Activated T-cell treated with anti-CD3 and anti-CD28 coated beads for 48 hours (primary cell): ENCODE results near the gene TCOF1.
A peak's percentile ranks its signal among the peaks of the same experiment; 100 is the strongest.
"Not testable (repeated sequence)": the region's sequence is repeated elsewhere in the genome, so short reads cannot be mapped to it uniquely, and the experiment has no call there.

Source experiments
- DNase-seq: peaks from one replicate; pipeline ENCODE4 v3.0.0-alpha.2; 2020; ENCODE audit warnings: low read depth

TCOF1 gene

GRCh38 chr5:150404121-150404520, 46.6 kb downstream of the TCOF1 start:
- no peak for DNase-seq

GRCh38 chr5:150404535-150404934, 47.0 kb downstream of the TCOF1 start:
- DNase-seq, result no peak

GRCh38 chr5:150404941-150405816, 47.7 kb downstream of the TCOF1 start:
- no peak for DNase-seq

GRCh38 chr5:150406103-150406722, 48.7 kb downstream of the TCOF1 start:
- DNase-seq, result no peak

GRCh38 chr5:150406723-150407095, 49.2 kb downstream of the TCOF1 start:
- DNase-seq, result no peak

- DNase-seq, result no peak
Observed at GRCh38 chr5:150407096-150407720, 49.7 kb downstream of the TCOF1 start.

GRCh38 chr5:150408231-150408943, 50.9 kb downstream of the TCOF1 start:
- no peak for DNase-seq

- DNase-seq, result no peak
Observed at GRCh38 chr5:150409638-150410523, 52.4 kb downstream of the TCOF1 start.

GRCh38 chr5:150410524-150411244, 53.2 kb downstream of the TCOF1 start:
- DNase-seq, result no peak

- peak; percentile 41 for DNase-seq
Observed at GRCh38 chr5:150411245-150411979, 53.9 kb downstream of the TCOF1 start.

- DNase-seq, result peak; percentile 85
Observed at GRCh38 chr5:150412319-150413175, 55.0 kb downstream of the TCOF1 start, which contains the start of gene CD74. Gene CD74 (minus strand): TSS chr5:150412910. CDS start chr5:150412749, 161 bp downstream.

GRCh38 chr5:150413176-150413901, 55.8 kb downstream of the TCOF1 start:
- DNase-seq, result no peak

- DNase-seq, result not testable (repeated sequence)
Observed at GRCh38 chr5:150413902-150414790, 56.6 kb downstream of the TCOF1 start.

GRCh38 chr5:150419630-150420270, 62.3 kb downstream of the TCOF1 start:
- DNase-seq, result no peak

- no peak for DNase-seq
Observed at GRCh38 chr5:150422075-150422474, 64.6 kb downstream of the TCOF1 start.

GRCh38 chr5:150422758-150423157, 65.3 kb downstream of the TCOF1 start:
- DNase-seq, result no peak

- DNase-seq, result not testable (repeated sequence)
Observed at GRCh38 chr5:150426165-150426564, 68.7 kb downstream of the TCOF1 start.
